NCI-H510A treated with DMSO at 0.1 percent for 48 hours (cell line): ENCODE data around the gene GTF2H4.
"Not testable (repeated sequence)": the region's sequence is repeated elsewhere in the genome, so short reads cannot be mapped to it uniquely, and the experiment has no call there.

ENCODE experiments used
- DNase-seq: peaks from one replicate; lab custom pipeline; 2025; lab: John Stamatoyannopoulos, UW

Gene GTF2H4

DNA sequence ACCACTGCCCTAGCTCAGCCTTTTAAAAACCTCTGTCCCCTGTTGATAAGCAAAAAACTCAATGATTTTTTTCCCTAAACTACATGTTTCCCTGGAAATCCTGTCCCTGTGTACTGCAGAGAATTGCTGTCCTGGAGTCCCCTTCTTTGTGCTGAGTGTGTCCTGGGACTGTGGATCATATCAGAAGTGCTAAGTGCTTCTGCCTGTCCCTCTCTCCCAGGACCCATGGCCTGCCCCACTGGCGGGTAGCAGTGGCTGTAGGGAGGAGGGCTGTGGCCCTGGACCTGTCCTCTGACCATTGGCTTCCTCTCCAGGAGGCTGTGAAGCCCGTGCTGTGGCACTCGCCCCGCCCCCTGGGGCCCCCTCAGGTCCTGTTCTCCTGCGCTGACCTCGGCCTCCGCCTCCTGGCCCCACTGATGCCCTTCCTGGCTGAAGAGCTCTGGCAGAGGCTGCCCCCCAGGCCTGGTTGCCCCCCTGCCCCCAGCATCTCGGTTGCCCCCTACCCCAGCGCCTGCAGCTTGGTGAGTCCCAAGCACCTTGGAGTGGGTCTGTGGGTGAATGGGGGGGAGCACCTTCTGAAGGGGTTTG is 16.1 kb downstream of the GTF2H4 start:
- DNase-seq: not testable (repeated sequence)

- DNase-seq: no peak
These were observed 18.6 kb downstream of the GTF2H4 start for GRCh38 chr6:30926644-30927043.

- DNase-seq: not testable (repeated sequence)
These were observed 19.1 kb downstream of the GTF2H4 start for GRCh38 chr6:30927080-30927479.

- no peak for DNase-seq
These were observed 20.7 kb downstream of the GTF2H4 start for GRCh38 chr6:30928677-30929076.

DNA sequence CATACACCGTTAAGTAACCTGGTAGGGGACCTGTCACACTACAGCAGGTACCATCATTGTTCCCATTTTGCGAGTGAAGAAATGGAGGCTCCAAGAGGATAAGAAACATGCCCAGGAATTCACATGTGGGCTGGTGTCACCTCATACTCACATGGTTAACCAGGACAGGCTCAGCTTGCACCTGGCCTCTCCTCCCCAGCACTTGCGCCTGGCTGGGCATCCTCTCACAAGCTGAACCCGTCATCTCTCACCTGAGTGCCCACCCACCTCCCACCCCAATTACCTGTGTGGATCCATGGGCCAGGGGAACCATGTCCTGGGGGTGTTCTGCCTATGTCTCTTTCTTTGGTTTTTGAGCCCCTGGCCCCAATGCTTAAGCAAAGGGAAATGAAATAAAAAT is 22.5 kb downstream of the GTF2H4 start:
- no peak for DNase-seq

DNA sequence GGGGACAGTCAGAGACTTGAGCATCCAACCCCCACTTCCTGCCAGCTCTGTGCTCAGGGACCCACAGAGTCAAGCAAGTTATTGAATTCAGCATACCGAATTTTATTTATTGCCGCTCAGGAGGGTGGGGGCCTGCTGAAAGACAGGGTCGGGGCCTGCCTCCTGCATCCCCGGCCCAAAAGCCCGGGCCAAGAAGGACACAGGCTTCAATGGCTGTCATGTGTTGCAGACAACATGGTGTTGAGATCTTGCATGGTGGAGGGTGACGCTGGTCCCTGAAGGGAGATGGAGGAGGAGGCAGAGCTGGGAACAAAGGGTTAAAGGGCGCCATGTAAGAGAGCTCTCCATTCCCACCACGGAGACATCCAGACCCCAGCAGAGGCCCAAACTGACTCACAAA is 23.3 kb downstream of the GTF2H4 start:
- no peak for DNase-seq

DNA sequence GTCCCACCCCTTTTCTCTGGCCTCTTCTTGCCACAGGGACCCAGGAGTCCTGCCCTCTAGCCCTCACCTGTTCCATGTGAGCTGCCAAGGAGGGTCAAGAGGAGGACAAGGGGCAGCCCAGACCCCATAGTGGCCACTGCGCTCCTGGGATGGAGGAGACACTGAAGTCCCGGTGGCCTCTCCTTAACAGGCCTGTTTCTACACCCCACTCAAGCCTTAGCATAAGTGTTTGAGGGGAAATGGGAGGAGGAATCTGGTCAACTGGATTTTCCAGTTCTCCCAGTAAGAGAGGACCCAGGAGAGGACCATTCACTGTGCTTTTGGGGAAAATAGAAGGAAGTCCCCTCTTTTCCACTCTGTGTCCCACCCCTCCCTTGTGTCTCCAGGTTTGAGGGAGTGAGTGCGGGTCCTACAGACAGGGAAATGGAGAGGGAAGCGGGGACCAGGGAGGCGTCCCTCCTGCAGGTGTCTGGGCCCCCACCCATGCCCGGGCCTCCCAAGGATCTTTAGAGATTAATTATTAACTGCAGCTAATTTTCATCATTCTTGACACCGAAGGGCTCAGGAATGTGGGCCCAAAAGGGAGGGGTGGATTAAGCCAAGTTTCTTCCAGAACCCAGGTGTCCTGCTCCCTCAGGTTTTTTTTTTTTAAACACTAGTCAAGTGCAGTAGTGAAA is 24.1 kb downstream of the GTF2H4 start, which contains the start of gene SFTA2:
TSS of gene SFTA2 (minus strand) at position 202 of the 677 bp plus-strand sequence. CDS start at position 128, 74 bp downstream.
- DNase-seq: no peak

GRCh38 chr6:30932665-30933365 is 24.8 kb downstream of the GTF2H4 start:
- DNase-seq: no peak

DNA sequence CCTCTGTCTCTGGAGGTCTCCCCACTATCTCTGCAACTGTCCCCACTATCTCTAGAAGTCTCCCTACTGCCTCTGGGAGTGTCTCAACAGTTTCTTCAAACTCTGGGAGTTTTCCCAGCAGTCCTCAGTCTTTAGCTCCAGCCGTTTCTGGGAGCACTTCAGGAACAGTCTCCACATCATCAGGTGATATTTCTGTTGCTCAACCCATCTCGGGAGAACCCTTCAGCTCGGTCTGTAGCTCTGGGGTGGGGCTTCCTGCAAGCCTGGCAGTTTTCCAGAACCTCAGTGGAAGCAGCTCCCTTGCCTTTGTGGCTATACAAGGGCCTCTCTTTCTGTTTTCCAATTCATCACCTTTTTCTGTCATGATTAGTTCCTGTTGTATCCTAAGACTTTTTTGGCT is 27.0 kb downstream of the GTF2H4 start:
- DNase-seq: no peak

- no peak for DNase-seq
These were observed 29.3 kb downstream of the GTF2H4 start for GRCh38 chr6:30937265-30937664.

- DNase-seq: no peak
These were observed 30.7 kb downstream of the GTF2H4 start for GRCh38 chr6:30938730-30939129.

GRCh38 chr6:30939473-30939872 is 31.5 kb downstream of the GTF2H4 start:
- no peak for DNase-seq

DNA sequence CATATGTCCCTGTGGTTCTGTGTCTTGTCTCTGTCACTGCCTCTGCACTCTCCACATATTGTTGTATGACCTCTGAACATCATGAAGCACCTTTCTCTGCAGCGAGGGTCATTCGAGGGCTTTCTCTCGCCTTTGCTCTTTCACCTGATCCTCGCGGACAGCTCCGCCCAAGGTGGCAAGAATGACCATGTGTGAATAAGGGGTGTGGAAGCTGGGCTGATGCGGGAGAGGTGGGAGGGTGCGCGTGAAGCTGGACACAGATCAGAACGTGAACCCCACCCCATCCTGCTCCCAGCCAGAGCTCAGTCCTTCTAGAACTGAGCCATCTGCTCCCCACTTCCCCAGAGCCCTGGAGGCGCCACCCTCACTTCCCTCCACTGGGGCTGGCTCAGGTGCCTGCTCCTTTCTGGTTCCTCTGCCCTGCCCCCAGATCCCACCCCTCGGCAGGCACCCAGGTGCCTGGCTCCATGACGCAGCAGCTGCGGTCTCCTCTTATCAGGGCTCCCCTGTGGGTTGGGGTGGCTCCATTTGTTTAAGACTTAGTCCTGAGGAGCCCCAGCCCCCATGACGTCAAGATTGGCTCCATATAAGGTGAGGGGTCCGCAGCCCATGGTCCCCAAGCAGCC is 32.5 kb downstream of the GTF2H4 start, which contains the start of gene MUCL3:
TSS of gene MUCL3 (plus strand) at position 613 of the 626 bp plus-strand sequence. CDS start 27 bp downstream, outside the sequence.
- no peak for DNase-seq

DNA sequence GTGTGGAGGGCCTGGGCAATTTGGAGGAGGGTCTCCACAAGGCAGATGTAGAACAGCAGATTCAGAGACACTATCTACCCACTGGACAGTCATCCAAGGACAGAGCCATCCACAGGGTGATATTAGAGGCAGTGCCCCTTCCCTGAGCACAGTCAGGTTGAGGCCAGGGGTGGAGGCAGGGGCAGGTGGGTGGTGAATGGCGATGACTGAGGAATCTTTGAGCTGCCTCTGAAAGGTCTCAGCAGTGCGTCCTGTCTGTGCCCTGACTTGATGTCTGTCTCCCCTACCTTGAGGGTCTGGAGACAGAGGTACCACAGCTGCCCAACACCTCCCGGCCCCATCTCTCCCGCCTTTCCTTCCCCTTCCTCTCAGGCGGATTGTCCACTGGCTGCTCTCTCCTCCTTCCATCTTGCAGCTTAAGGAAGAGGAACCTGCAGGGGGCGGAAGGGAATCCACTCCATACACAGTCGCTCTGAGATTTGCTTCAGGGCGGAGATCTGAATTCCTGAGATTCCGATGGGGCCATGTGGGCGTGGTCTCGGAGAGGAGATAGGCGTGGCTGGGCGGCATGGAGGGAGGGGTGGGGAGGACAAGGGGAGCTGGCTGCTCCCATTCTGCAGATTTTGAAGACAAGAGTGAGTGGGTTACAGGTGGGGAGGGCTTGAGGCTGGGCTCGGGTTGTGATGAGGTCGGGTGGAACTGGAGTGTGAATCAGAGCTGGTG is 34.5 kb downstream of the GTF2H4 start:
- DNase-seq: no peak

DNA sequence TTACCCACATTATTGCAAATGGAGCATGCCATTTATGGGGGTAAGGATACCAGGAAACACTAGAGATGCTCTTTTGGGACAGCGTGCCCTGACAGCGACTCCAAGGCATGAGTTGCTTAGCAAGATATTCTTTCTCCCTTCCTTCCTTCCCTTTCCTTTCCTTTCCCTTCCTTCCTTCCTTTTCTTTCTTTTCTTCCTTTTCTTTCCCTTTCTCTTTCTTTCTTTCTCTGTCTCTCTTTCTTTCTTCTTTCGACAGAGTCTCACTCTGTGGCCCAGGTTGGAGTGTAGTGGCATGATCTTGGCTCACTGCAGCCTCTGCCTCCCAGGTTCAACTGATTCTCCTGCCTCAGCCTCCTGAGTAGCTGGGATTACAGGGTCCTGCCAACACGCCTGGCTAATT is 36.0 kb downstream of the GTF2H4 start:
- DNase-seq: no peak

DNA sequence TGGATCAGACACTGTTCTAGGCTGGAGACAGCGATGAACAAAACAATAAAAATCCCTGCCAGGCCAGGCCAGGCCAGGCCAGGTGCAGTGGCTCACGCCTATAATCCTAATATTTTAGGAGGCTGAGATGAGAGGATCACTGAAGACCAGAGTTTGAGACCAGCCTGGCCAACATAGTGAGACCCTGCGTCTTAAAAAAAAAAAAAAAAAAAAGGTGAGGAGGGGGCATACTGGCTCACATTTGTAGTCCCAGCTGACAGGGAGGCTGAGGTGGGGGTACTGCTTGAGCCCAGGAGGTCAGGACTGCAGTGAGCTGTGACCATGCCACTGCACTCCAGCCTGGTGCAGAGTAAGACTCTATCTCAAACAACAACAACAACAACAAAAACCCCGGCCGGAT is 37.3 kb downstream of the GTF2H4 start:
- DNase-seq: no peak

DNA sequence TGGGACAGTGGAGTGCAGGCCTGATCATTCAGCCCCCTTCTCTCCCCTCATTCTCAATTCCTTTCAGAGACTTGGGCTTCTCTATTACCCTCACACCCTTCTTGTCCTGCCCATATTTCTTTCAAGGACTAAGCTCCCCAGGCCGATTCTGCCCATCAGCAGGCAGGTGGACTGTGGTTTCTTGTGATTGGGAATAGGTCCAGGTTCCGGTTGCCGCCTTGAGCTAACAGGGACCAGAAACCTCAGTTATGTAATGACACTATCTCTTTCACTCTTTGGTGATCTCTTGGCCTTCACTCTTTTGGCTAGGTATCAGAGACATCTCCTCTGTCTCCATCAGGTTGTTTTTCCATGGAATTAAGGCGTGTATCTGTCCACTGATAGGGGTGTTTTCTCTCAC is 39.2 kb downstream of the GTF2H4 start:
- no peak for DNase-seq

- no peak for DNase-seq
These were observed 40.8 kb downstream of the GTF2H4 start for GRCh38 chr6:30948811-30949210.

- DNase-seq: no peak
These were observed 44.0 kb downstream of the GTF2H4 start for GRCh38 chr6:30951907-30952469.

DNA sequence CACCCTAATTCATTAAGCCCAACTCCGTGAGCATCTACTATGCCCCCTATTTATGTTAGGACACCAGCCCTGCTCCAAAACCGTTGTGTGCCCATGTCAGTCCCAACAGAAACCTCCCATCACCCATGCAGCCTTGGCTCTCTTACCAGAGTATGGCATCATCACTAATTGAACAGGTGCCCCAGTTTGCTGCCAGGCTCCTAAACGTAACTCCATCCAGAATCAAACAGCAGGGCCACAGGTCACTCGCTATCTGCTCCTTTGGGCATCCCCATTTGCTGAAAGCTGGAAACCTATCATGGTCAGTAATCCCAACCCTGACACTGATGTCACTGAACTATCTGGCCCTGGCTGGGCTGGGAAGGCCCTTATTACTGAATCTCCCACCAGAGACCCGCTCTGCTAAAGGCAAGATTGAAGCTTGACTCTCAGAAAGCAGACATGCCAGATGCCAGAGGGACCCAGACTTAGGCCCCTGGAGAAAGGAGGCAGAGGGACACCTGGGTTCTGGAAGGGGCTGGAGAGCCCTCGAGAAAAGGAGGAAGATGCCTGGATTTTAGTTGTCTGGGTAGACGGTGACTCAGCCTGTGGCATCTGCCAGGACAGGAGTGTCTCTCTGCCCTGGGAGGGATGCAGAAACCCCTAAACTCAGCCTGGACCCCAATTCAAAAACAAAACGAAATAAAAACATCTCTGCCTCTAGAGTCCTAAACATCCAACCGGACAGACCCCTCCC is 46.8 kb downstream of the GTF2H4 start:
- no peak for DNase-seq
